GM12878 (cell line): Measurements from ENCODE around the gene CDK3. TPM values are rescaled to one million over a fixed set of nuclear protein-coding genes. Genes with fewer than 3 reads are reported as not detected.

Experiments
- ATAC-seq: fragments of 200-7000 bp; cut with Tn5 transposase; 3 replicates; pipeline ENCODE4 v1.9.1; 2020; ENCODE audit warnings: mild to moderate bottlenecking, moderate library complexity
- BruUV-seq: library from RNA; stranded (reverse); fragments of 400-500 nt; replicated peaks from 2 replicates; lab custom pipeline; 2021; lab: Mats Ljungman, UMichigan
- CTCF ChIA-PET: fragments of 300-600 bp; sonication (Branson Sonifier 250); formaldehyde crosslinking; extraction: SDS; loops from one replicate; lab custom pipeline; 2021; ENCODE audit warnings: inconsistent platforms; lab: Yijun Ruan, JAX
- POLR2A ChIA-PET: fragments of 350-600 bp; formaldehyde crosslinking; extraction: SDS; loops from one replicate; lab custom pipeline; 2021; ENCODE audit warnings: inconsistent platforms; lab: Charles Lee
- RAD21 ChIA-PET: fragments of 300-600 bp; sonication (Branson Sonifier 250); formaldehyde crosslinking; loops from one replicate; lab custom pipeline; 2023; ENCODE audit warnings: antibody characterized with exemption; ENCODE audit not compliant: unreplicated experiment; lab: Charles Lee
- SMC1A ChIA-PET: fragments of 300-600 bp; sonication (Branson Sonifier 250); formaldehyde crosslinking; loops from one replicate; lab custom pipeline; 2023; ENCODE audit not compliant: unreplicated experiment, uncharacterized antibody; lab: Charles Lee
- DNase-seq: peaks from one replicate; pipeline ENCODE4 v3.0.0-alpha.2; 2011; ENCODE audit warnings: low read depth, low spot score
- FAIRE-seq: peaks from 3 replicates; lab custom pipeline; 2011; peaks lifted over from hg19 to GRCh38; lab: Jason Lieb, UNC
- H2AFZ ChIP-seq: 2 replicates; pipeline ENCODE4 v1.6.0; 2011; ENCODE audit warnings: low read depth, low read length, control low read depth; ENCODE audit not compliant: control insufficient read depth
- H3K27ac ChIP-seq: 2 replicates; pipeline ENCODE4 v1.5.1; 2011; ENCODE audit warnings: control low read depth; ENCODE audit not compliant: control insufficient read depth, insufficient read depth
- H3K27me3 ChIP-seq, 2 experiments: replicated peaks in 1 of 2; 2 replicates each; pipeline versions ENCODE4 v1.6.0 to v1.6.1; 2011; ENCODE audit warnings: low read length in 1 of 2; ENCODE audit not compliant: control insufficient read depth in 2 of 2, insufficient read depth in 2 of 2
- H3K36me3 ChIP-seq, 2 experiments: 2 replicates each; pipeline ENCODE4 v1.5.1; 2011; ENCODE audit warnings: low read length in 1 of 2; ENCODE audit not compliant: control insufficient read depth in 2 of 2, insufficient read depth in 2 of 2
- H3K4me1 ChIP-seq: 2 replicates; pipeline ENCODE4 v1.6.1; 2011; ENCODE audit warnings: mild to moderate bottlenecking, low read length, moderate library complexity, mixed read lengths; ENCODE audit not compliant: control insufficient read depth, insufficient read depth
- H3K4me2 ChIP-seq: 2 replicates; pipeline ENCODE4 v1.6.0; 2011; ENCODE audit warnings: control low read depth; ENCODE audit not compliant: control insufficient read depth, insufficient read depth
- H3K4me3 ChIP-seq: fragments of 200-600 bp; sonication (generic); 2 replicates; pipeline ENCODE4 v1.5.1; 2016
- H3K79me2 ChIP-seq: 2 replicates; pipeline ENCODE4 v1.6.0; 2011; ENCODE audit warnings: low read length; ENCODE audit not compliant: control insufficient read depth, insufficient read depth
- H3K9ac ChIP-seq: 2 replicates; pipeline ENCODE4 v1.8.0; 2011; ENCODE audit warnings: low read length, control low read depth, mixed read lengths; ENCODE audit not compliant: control insufficient read depth, insufficient read depth
- H3K9me3 ChIP-seq: replicated peaks from 3 replicates; pipeline ENCODE4 v1.5.1; 2011; ENCODE audit warnings: mild to moderate bottlenecking, low read length; ENCODE audit not compliant: control insufficient read depth, insufficient read depth
- H4K20me1 ChIP-seq: 2 replicates; pipeline ENCODE4 v1.6.0; 2011; ENCODE audit not compliant: control insufficient read depth, insufficient read depth
- CREB1 ChIP-seq: IDR thresholded peaks from 2 replicates; pipeline ENCODE4 v1.6.1; 2012; ENCODE audit warnings: low read depth, mild to moderate bottlenecking, inconsistent platforms
- HDAC6 ChIP-seq: fragments of 200-600 bp; sonication (generic); IDR thresholded peaks from one replicate; pipeline ENCODE4 v1.8.0; 2017; ENCODE audit warnings: antibody characterized with exemption; ENCODE audit not compliant: unreplicated experiment
- MAX ChIP-seq: IDR thresholded peaks from 2 replicates; pipeline ENCODE4 v1.6.1; 2012; ENCODE audit warnings: low read depth, low read length, improper control_type of control experiment
- NR2C2 ChIP-seq: IDR thresholded peaks from 2 replicates; pipeline ENCODE4 v1.6.1; 2011; ENCODE audit warnings: borderline replicate concordance, low read depth; ENCODE audit not compliant: control insufficient read depth, insufficient read length
- SIN3A ChIP-seq: IDR thresholded peaks from 2 replicates; pipeline ENCODE4 v1.6.1; 2012; ENCODE audit warnings: low read depth, low read length, improper control_type of control experiment
- ZBTB11 ChIP-seq: fragments of 450-650 bp; formaldehyde crosslinking; IDR thresholded peaks from 2 replicates; pipeline ENCODE4 v1.5.0; 2022; ENCODE audit warnings: mild to moderate bottlenecking, missing genetic modification characterization
- ZNF274 ChIP-seq: IDR thresholded peaks from one replicate; pipeline ENCODE4 v1.8.0; 2011; ENCODE audit not compliant: insufficient read length, insufficient read depth
- ZZZ3 ChIP-seq: IDR thresholded peaks from 2 replicates; pipeline ENCODE4 v1.6.1; 2011; ENCODE audit warnings: low read depth; ENCODE audit not compliant: control insufficient read depth, insufficient read length
- WGBS: methylation state at CpG from one replicate; pipeline ENCODE4 v1.1.6; 2016; ENCODE audit warnings: low lambda C conversion rate; ENCODE audit not compliant: insufficient replicate concordance, insufficient coverage; ENCODE audit errors: missing lambda C conversion rate; 5-methylcytosine and 5-hydroxymethylcytosine counted together
- in situ Hi-C: fragments of 300-500 bp; cut with MboI; formaldehyde crosslinking; loops from 9 replicates; pipeline ENCODE4 v1.14.3; 2018; ENCODE audit warnings: mixed read lengths
- intact Hi-C: fragments of 100-400 bp; cut with micrococcal nuclease; formaldehyde crosslinking; loops from one replicate; pipeline ENCODE4 v1.14.2; 2022; ENCODE audit not compliant: unreplicated experiment
- polyA plus RNA-seq, 11 experiments: library from polyadenylated mRNA; depleted of rRNA in 4 of 11; unstranded in 6 of 11; stranded (reverse) in 5 of 11; fragments of >200 nt; fragmentation: Nextera tagmentation in 4 of 11; fragmentation: Illumina TruSeq in 1 of 11; extraction: Ambion mirVana in 4 of 11; extraction: Trizol in 1 of 11; gene quantifications; 1 replicate in 1 of 11; 2 replicates in 10 of 11; pipeline versions ENCODE4 v1.2.1 to v1.2.3, GENCODE V29; 2011 to 2016; ENCODE audit warnings: inconsistent platforms in 2 of 11, missing spikeins in 2 of 11, low read depth in 1 of 11
- total RNA-seq, 4 experiments: library from RNA; depleted of rRNA in 3 of 4; stranded (reverse); fragments of >200 nt in 3 of 4; fragmentation: Illumina TruSeq in 1 of 4; extraction: Trizol in 1 of 4; gene quantifications; 2 replicates each; pipeline versions ENCODE4 v1.2.1 to v1.2.3, GENCODE V29; 2013 to 2021

Gene CDK3
- total and polyA plus RNA-seq, 10 of the 15 experiments (the other 5 are each of a cell fraction or from before 2014, with no cell fraction given): 1.1 to 7.1 (median 4.2) TPM

- Histone ChIP-seq H3K4me2 (no peak overlapping the region), H3K4me3 (no peak overlapping the region), H3K27ac (no peak overlapping the region), H4K20me1 (no peaks in the 10 kb centered on the region), H3K4me1 (peaks cover 15% of the 10 kb centered on the region; the same call in 1 of the 2 replicates), H3K36me3 (peaks cover 4 to 5% of the 10 kb centered on the region in 2 experiments; a peak in 3 of 4 replicates), H3K9ac (no peak overlapping the region), H2AFZ (no peak overlapping the region), H3K9me3 (no peaks in the 10 kb centered on the region), H3K79me2 (no peaks in the 10 kb centered on the region), H3K27me3 (no peaks in the 10 kb centered on the region)
- ChIA-PET CTCF (interaction anchor here (0.6 to 1.2 kb wide), 8 partner anchors 9 to 63 kb away, joined by 3 to 7 read pairs (median 3); partner anchors contain the start of genes ACOX1, CDK3 and TEN1), SMC1A (interaction anchor here (0.9 to 1.6 kb wide), 3 partner anchors 9 to 537 kb away, joined by 3 to 9 read pairs (median 3); partner anchors contain the start of gene CDK3), RAD21 (interaction anchor here (0.8 to 1.9 kb wide), 4 partner anchors 11 to 288 kb away, joined by 3 to 10 read pairs (median 6); partner anchors contain the start of genes ACOX1 and TEN1), POLR2A (interaction anchor here (0.6 to 2.7 kb wide), 11 partner anchors 8 to 1896 kb away, joined by 3 to 17 read pairs (median 3); partner anchors contain the start of gene MRPL38)
- BruUV-seq: no TSS peak
- in situ Hi-C loops: no loop called here
- no peak for ATAC-seq
- intact Hi-C loops: no loop called here
- FAIRE-seq: no peak
- no peak for DNase-seq
- TF ChIP-seq NR2C2: no peak
- TF ChIP-seq ZNF274: no peak
- no peak for TF ChIP-seq SIN3A
- no peak for TF ChIP-seq CREB1
- no peak for TF ChIP-seq MAX
- no peak for TF ChIP-seq ZZZ3
- TF ChIP-seq ZBTB11 (CRISPR knock-in tag): no peak
- no peak for TF ChIP-seq HDAC6
- 86% methylated on average over 9 of the region's 9 CpGs for WGBS
Observed at GRCh38 chr17:75991396-75991795, 9.3 kb upstream of the CDK3 start.
